ENCODE data around the gene HAUS5.
"Not testable (repeated sequence)": the region's sequence is repeated elsewhere in the genome, so short reads cannot be mapped to it uniquely, and the experiment has no call there.

HAUS5 gene

GRCh38 chr19:35587321-35587720, 25.2 kb upstream of the HAUS5 start:
- TF ChIP-seq CTCF (conservative IDR thresholded peaks at IDR 0.05; ENCODE audit: control insufficient read depth, insufficient read depth, low read depth, low read length), result no peak
- DNase-seq (ENCODE audit: low read depth), result no peak
- H3K4me3 ChIP-seq (ENCODE audit: control insufficient read depth, low read depth, low read length), result no peak overlapping the region

- H3K4me3 ChIP-seq (ENCODE audit: control insufficient read depth, low read depth, low read length), result no peak overlapping the region
- DNase-seq (ENCODE audit: low read depth), result no peak
- no peak for TF ChIP-seq CTCF (conservative IDR thresholded peaks at IDR 0.05; ENCODE audit: control insufficient read depth, insufficient read depth, low read depth, low read length)
Measured at GRCh38 chr19:35590875-35591274, 21.7 kb upstream of the HAUS5 start.

- TF ChIP-seq CTCF (conservative IDR thresholded peaks at IDR 0.05; ENCODE audit: control insufficient read depth, insufficient read depth, low read depth, low read length), result peak; percentile 62
- H3K4me3 ChIP-seq (ENCODE audit: control insufficient read depth, low read depth, low read length), result no peak overlapping the region
- peak; percentile 57 for DNase-seq (ENCODE audit: low read depth)
Measured at GRCh38 chr19:35592226-35592625, 20.3 kb upstream of the HAUS5 start.

- DNase-seq (ENCODE audit: low read depth); H3K4me3 ChIP-seq (ENCODE audit: control insufficient read depth, low read depth, low read length): not testable (repeated sequence)
Measured at GRCh38 chr19:35595026-35595425, 17.5 kb upstream of the HAUS5 start.

- DNase-seq (ENCODE audit: low read depth), result no peak
- TF ChIP-seq CTCF (conservative IDR thresholded peaks at IDR 0.05; ENCODE audit: control insufficient read depth, insufficient read depth, low read depth, low read length), result no peak
- no peak overlapping the region for H3K4me3 ChIP-seq (ENCODE audit: control insufficient read depth, low read depth, low read length)
Measured at GRCh38 chr19:35595928-35596327, 16.6 kb upstream of the HAUS5 start.

- H3K4me3 ChIP-seq (ENCODE audit: control insufficient read depth, low read depth, low read length), result no peak overlapping the region
- no peak for TF ChIP-seq CTCF (conservative IDR thresholded peaks at IDR 0.05; ENCODE audit: control insufficient read depth, insufficient read depth, low read depth, low read length)
- DNase-seq (ENCODE audit: low read depth), result peak; percentile 27
Measured at GRCh38 chr19:35596366-35596999, 16.1 kb upstream of the HAUS5 start.

- DNase-seq (ENCODE audit: low read depth), result no peak
- no peak for TF ChIP-seq CTCF (conservative IDR thresholded peaks at IDR 0.05; ENCODE audit: control insufficient read depth, insufficient read depth, low read depth, low read length)
Measured at GRCh38 chr19:35601971-35602370, 10.6 kb upstream of the HAUS5 start.

GRCh38 chr19:35604436-35604835, 8.1 kb upstream of the HAUS5 start:
- not testable (repeated sequence) for H3K4me3 ChIP-seq (ENCODE audit: control insufficient read depth, low read depth, low read length); DNase-seq (ENCODE audit: low read depth)

More at GRCh38 chr19:35601971-35602370, 10.6 kb upstream of the HAUS5 start:
- no peak overlapping the region for H3K4me3 ChIP-seq (ENCODE audit: control insufficient read depth, low read depth, low read length)

GRCh38 chr19:35607170-35607569, 5.4 kb upstream of the HAUS5 start:
- DNase-seq (ENCODE audit: low read depth); H3K4me3 ChIP-seq (ENCODE audit: control insufficient read depth, low read depth, low read length): not testable (repeated sequence)

Measured in fibroblast of mammary gland (primary cell).